Mucosa of gallbladder (tissue), 1 donor: Measurements from ENCODE around the gene NUDT22. TPM values are rescaled to one million over a fixed set of nuclear protein-coding genes. Genes with fewer than 3 reads are reported as not detected.

ENCODE experiments used
- DNase-seq: peaks from one replicate; pipeline ENCODE4 v3.0.0-alpha.2; 2020; ENCODE audit warnings: low spot score
- total RNA-seq: library from RNA; stranded (reverse); gene quantifications from one replicate; pipeline ENCODE4 v1.2.1, GENCODE V29; 2021
- donor health status: DM: no; HTN: no; CAD: no.

The NUDT22 gene
- total RNA-seq, 1 donor from 2014 or later = 78.6 TPM

GRCh38 chr11:64206457-64207255, 19.4 kb upstream of the NUDT22 start, which contains the start of gene FERMT3:
FERMT3 (plus strand) TSS chr11:64206721; CDS start chr11:64207365, 644 bp downstream.
- DNase-seq = peak; percentile 59

- DNase-seq = peak; percentile 54
Observed at GRCh38 chr11:64207256-64208085, 18.6 kb upstream of the NUDT22 start.

- no peak for DNase-seq
Observed at GRCh38 chr11:64208086-64208795, 17.8 kb upstream of the NUDT22 start.

GRCh38 chr11:64208796-64209562, 17.1 kb upstream of the NUDT22 start:
- no peak for DNase-seq

- no peak for DNase-seq
Observed at GRCh38 chr11:64209563-64209843, 16.6 kb upstream of the NUDT22 start.

GRCh38 chr11:64210301-64211020, 15.6 kb upstream of the NUDT22 start:
- DNase-seq = no peak

- no peak for DNase-seq
Observed at GRCh38 chr11:64211181-64211872, 14.7 kb upstream of the NUDT22 start.

- no peak for DNase-seq
Observed at GRCh38 chr11:64216879-64217278, 9.2 kb upstream of the NUDT22 start.

- peak; percentile 73 for DNase-seq
Observed at GRCh38 chr11:64218628-64219353, 7.3 kb upstream of the NUDT22 start.

- no peak for DNase-seq
Observed at GRCh38 chr11:64219354-64219684, 6.8 kb upstream of the NUDT22 start.

- DNase-seq = no peak
Observed at GRCh38 chr11:64219755-64220154, 6.3 kb upstream of the NUDT22 start.

- no peak for DNase-seq
Observed at GRCh38 chr11:64220271-64220670, 5.8 kb upstream of the NUDT22 start.

- no peak for DNase-seq
Observed at GRCh38 chr11:64220798-64221197, 5.3 kb upstream of the NUDT22 start.

GRCh38 chr11:64222651-64223000, 3.4 kb upstream of the NUDT22 start:
- no peak for DNase-seq

GRCh38 chr11:64223001-64223651, 2.9 kb upstream of the NUDT22 start:
- no peak for DNase-seq

GRCh38 chr11:64224151-64224890, 1.8 kb upstream of the NUDT22 start:
- no peak for DNase-seq

GRCh38 chr11:64224891-64225607, 1.0 kb upstream of the NUDT22 start:
- no peak for DNase-seq

- no peak for DNase-seq
Observed at GRCh38 chr11:64226507-64227051, 505 bp downstream of the NUDT22 start.
